NT2/D1 (cell line): Measurements from ENCODE around the gene TMEM117.
"Not testable (repeated sequence)": the region's sequence is repeated elsewhere in the genome, so short reads cannot be mapped to it uniquely, and the experiment has no call there.

Experiments used
- SUZ12 ChIP-seq: IDR thresholded peaks from 2 replicates; pipeline ENCODE4 v1.6.1; 2011; ENCODE audit not compliant: insufficient read length, insufficient read depth; ENCODE audit errors: extremely low read depth
- YY1 ChIP-seq: IDR thresholded peaks from 2 replicates; pipeline ENCODE4 v1.6.1; 2011; ENCODE audit not compliant: insufficient read length, insufficient read depth

DNA sequence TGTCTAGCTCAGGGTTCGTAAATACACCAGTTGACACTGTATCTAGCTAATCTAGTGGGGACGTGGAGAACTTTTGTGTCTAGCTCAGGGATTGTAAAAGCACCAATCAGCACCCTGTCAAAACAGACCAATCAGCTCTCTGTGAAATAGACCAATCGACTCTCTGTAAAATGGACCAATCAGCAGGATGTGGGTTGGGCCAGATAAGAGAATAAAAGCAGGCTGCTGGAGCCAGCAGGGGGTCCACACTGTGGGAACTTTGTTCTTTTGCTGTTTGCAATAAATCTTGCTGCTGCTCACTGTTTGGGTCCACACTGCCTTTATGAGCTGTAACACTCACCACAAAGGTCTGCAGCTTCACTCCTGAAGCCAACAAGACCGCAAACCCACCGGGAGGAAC is 28.7 kb downstream of the TMEM117 start:
- TF ChIP-seq SUZ12, YY1: not testable (repeated sequence)
